T-helper 1 cell treated with Interleukin-12 subunit alpha and Interleukin-12 subunit beta and Interleukin-4 antibody, amounts not matched to agents 30 μg/mL and 1 μg/mL, for 36 hours (primary cell): ENCODE results near the gene KLHL35.

ENCODE experiments used
- H3K27ac Mint-ChIP-seq: one replicate; pipeline ENCODE4 v1.8.0; 2021; ENCODE audit warnings: mild to moderate bottlenecking, mixed read lengths
- H3K27me3 Mint-ChIP-seq: one replicate; pipeline ENCODE4 v1.8.0; 2021; ENCODE audit warnings: low read depth, mixed read lengths
- H3K36me3 Mint-ChIP-seq: one replicate; pipeline ENCODE4 v1.8.0; 2021; ENCODE audit warnings: low read depth, mixed read lengths
- H3K4me1 Mint-ChIP-seq: one replicate; pipeline ENCODE4 v1.8.0; 2021; ENCODE audit warnings: low read depth, mixed read lengths
- H3K4me3 Mint-ChIP-seq: one replicate; pipeline ENCODE4 v1.8.0; 2021; ENCODE audit warnings: mild to moderate bottlenecking, moderate library complexity, mixed read lengths
- H3K9me3 Mint-ChIP-seq: one replicate; pipeline ENCODE4 v1.8.0; 2021; ENCODE audit warnings: mixed read lengths

Gene KLHL35

DNA sequence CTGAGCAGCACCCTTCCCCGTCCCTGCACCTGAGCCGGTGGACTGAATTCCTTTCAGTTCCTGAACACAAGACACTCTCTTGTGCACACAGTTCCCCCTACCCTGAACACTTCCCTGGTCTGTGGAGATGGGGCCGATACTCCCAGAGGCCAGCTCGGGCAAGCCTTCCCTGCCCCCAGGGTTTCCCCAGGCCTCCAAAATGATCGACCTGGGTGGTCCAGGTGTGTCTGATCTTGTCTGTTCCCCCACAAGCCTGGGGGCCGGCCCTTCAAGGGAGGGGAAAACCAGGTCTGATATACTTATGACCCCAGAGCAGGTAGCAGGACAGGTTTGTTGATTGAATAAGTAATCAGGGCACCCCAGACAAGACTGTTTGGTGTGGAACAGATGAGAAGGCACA lies 40.7 kb upstream of the KLHL35 start:
- peaks cover 14% of the 10 kb centered on the region for H3K4me1 Mint-ChIP-seq
- peaks cover 3% of the 10 kb centered on the region for H3K36me3 Mint-ChIP-seq
- H3K27me3 Mint-ChIP-seq, result peaks cover 5% of the 10 kb centered on the region
- H3K27ac Mint-ChIP-seq, result no peak overlapping the region
- no peaks in the 10 kb centered on the region for H3K9me3 Mint-ChIP-seq
- H3K4me3 Mint-ChIP-seq, result no peak overlapping the region

DNA sequence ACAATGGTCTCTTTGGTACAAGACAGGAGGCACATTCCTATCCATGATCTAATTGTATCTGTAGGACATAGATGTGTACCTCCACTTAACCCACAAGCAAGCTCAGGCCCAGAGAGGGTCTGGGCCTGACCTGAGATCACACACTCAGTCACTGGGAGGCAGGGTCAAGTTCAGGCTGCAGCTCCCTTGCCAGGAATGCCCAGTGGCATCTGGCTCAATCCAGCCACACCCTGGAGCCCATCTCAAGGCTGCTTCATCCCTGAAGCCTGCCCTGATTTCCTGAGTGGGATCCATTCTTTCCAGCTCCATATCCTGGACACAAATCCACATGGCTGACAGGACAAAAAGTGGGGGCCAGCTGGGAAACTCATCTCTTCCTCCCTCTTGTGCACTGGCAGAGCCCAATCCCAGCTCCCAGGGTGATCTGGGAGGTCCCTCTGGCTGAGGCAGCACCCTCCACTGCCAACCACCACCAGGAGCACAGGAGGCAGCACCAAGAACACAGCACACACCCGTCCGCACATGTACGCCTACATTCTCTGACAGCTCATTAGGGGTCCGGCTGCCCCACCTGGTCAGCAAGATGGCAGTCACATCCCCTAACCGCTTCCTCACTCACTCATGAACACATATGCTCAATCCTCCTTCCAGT lies 39.2 kb upstream of the KLHL35 start:
- Mint-ChIP-seq H3K4me1 (peaks cover 14% of the 10 kb centered on the region), H3K27ac (no peak overlapping the region), H3K36me3 (peaks cover 3% of the 10 kb centered on the region), H3K27me3 (peaks cover 5% of the 10 kb centered on the region), H3K4me3 (no peak overlapping the region), H3K9me3 (no peaks in the 10 kb centered on the region)

DNA sequence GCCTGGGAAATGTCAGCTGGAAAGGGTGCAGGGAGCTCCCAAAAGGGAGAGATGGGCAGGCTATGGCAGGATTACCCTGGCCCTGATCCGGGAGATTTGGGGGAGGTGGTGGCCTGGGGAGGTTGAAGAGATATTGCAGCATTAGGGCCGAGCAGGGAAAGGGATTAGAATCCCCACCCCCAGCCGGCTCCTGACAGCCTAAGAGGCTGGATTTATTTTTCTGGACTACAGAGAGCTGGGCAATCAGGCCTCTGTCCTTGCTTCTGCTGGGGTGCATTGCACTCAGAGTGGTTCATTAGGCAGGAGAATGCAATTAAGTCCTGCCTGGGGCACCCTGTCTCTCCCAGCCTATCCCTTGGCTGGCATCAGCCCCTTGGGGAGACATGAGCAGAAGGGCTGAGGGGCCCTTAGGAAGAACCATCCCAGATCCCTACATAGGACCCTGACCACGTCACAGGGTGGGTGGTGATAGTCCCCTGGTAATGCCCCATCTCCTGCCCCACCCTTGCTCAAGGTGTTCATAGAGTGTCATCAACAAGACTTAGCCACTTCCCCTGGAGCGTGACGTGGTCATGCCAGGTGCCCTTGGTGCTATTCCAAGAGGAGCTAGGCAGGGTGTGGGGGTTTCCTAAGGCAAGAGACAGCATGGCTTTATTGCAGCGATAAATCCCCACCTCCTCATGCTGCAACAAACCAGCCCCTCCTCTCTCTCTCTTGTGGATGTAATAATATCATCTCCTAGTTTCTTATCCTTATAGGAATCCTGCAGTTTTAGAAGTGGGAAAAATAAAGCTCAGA lies 38.4 kb upstream of the KLHL35 start:
- Mint-ChIP-seq H3K27me3 (peaks cover 5% of the 10 kb centered on the region), H3K4me3 (no peak overlapping the region), H3K36me3 (peaks cover 3% of the 10 kb centered on the region), H3K27ac (no peak overlapping the region), H3K9me3 (no peaks in the 10 kb centered on the region), H3K4me1 (peaks cover 14% of the 10 kb centered on the region)

DNA sequence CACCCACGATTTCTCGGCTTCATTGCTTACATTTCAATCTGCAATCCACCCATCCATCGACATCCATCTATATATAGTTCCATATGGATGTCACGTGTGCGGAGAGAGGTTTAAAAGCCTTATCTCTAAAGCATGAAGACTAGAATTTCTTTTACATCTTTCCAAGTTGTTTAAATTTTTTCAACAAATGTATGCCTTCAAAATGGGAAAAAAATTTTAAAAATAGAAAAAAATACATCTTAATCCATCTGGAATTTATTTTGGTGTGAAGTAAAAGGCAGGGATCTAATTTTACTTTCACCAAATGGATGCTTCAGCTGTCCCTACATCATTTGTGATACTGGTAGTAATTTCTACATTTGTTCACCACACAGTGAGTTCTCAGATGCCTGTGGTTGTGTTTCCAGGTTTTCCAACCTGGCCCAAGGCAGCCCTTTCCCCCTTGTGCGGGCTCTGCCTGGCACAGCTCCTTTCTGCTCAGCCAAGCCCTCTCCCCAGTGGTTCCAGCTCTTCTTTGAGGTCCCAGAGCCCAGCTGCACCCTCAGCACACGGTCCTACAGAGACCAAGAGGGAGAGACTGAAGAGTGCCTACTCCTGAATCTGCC lies 37.6 kb upstream of the KLHL35 start:
- Mint-ChIP-seq H3K4me1 (peaks cover 10% of the 10 kb centered on the region), H3K4me3 (no peak overlapping the region), H3K27ac (no peak overlapping the region), H3K9me3 (no peaks in the 10 kb centered on the region), H3K27me3 (peaks cover 5% of the 10 kb centered on the region), H3K36me3 (peaks cover 3% of the 10 kb centered on the region)

DNA sequence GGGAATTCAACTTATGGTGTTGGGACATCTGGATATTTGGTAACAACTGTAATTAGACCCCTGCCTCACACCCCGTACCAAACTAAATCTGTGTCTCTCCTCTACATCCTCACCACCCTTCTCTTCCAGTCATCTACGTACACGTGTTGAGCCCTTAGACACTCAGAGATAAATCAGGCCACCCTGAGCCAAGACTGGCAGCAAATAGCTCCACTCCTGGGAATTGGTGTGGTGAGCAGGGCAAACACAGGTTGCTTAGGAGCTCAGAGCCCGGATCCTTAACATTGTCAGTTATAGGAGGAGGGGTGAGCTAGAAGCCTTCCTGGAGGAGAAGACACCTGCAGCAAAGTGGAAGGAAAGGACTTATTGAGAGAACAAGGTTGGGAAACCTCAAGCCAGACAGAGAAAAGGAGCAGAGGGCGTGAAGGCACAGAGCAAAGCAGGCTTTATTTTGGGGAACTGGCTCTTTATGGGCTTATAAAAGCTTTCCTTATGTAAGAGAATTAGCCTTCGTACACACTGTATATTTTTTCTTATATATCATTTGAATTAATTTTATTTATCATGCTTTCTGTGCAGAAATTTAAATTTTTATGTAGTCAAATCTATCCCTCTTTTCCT lies 36.9 kb upstream of the KLHL35 start:
- H3K27ac Mint-ChIP-seq, result no peak overlapping the region
- H3K4me3 Mint-ChIP-seq, result no peak overlapping the region
- no peaks in the 10 kb centered on the region for H3K9me3 Mint-ChIP-seq
- H3K36me3 Mint-ChIP-seq, result peaks cover 3% of the 10 kb centered on the region
- peaks cover 5% of the 10 kb centered on the region for H3K27me3 Mint-ChIP-seq
- peaks cover 3% of the 10 kb centered on the region for H3K4me1 Mint-ChIP-seq

DNA sequence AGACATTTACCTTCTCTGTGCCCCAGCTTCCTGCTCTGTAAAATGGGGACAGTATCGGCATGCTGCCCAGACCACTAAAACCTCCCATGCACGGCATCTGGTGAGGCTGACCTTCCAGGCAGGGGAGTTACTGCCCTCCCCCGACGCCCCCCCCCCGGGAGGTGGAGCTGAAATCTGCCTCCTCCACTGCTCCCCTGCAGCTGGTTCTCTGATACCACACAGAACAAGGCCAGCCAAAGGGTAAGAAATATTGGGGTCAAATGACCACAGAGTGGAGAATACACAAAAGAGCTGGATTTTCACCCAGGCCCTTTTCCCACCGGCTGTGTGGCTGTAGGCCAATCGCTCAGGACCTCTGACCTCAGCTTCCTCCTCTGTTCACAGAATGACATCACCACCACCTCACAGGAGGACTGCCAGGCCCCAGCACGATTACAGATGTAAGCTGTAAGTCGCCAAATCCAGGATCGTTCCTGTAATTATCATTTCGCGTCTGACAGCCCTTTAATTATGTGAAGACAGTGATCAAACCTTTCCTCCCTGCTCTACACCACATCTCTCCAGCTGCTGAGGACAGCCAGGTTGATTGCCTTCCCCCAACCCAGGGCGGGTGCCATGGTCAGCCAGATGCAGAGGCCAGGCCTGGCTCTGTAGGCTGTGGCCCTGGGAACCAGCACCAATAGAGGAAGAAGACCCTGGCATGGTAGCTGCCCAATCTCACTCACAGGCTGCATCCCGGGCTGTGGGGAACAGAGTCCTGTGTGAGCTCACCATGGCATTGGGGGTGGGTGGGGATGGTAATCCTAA lies 35.7 kb upstream of the KLHL35 start:
- Mint-ChIP-seq H3K4me1 (no peaks in the 10 kb centered on the region), H3K36me3 (peaks cover 3% of the 10 kb centered on the region), H3K27me3 (peaks cover 5% of the 10 kb centered on the region), H3K27ac (no peak overlapping the region), H3K4me3 (no peak overlapping the region), H3K9me3 (no peaks in the 10 kb centered on the region)

DNA sequence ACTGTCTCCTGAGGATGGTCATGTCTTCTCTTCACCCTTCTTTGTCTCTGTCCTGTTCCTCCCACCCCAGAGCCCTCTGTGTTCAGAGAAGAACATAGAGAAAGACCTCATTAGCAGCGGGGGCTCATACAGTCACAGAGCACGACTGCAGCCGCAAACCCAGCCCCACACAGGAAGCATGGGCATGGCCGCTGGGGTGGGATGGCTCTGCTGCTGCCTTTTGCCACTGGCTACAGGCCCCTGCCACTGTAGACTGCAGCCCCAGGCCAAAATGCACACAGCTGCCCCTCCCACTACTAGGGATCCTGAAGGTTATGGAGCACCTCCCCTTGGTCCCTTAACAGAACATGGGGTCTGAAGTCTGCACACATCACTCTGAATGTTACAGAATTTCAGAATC lies 34.9 kb upstream of the KLHL35 start:
- no peak overlapping the region for H3K27ac Mint-ChIP-seq
- no peaks in the 10 kb centered on the region for H3K9me3 Mint-ChIP-seq
- peaks cover 5% of the 10 kb centered on the region for H3K27me3 Mint-ChIP-seq
- no peaks in the 10 kb centered on the region for H3K4me1 Mint-ChIP-seq
- H3K36me3 Mint-ChIP-seq, result peaks cover 3% of the 10 kb centered on the region
- H3K4me3 Mint-ChIP-seq, result no peak overlapping the region

DNA sequence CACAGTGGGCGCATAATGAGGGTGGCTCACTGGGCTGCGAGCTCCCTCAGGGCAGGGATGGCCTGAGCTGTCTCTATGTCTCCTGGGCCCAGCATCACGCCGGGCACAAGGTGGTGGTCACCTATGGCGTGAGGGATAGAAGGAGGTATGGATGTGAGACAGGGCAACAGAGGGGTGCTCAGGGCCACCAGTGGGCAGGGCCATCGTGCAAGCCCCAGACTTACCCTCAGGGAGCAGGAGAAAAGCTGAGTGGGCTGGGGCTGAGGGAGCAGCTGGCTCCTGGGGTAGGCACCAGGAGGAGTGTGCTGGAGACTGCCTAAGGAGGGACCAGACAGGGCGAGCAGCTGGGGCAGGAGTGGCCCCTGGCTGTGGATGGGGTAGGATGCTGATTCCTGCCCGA lies 34.3 kb upstream of the KLHL35 start:
- no peak overlapping the region for H3K4me3 Mint-ChIP-seq
- H3K9me3 Mint-ChIP-seq, result no peaks in the 10 kb centered on the region

DNA sequence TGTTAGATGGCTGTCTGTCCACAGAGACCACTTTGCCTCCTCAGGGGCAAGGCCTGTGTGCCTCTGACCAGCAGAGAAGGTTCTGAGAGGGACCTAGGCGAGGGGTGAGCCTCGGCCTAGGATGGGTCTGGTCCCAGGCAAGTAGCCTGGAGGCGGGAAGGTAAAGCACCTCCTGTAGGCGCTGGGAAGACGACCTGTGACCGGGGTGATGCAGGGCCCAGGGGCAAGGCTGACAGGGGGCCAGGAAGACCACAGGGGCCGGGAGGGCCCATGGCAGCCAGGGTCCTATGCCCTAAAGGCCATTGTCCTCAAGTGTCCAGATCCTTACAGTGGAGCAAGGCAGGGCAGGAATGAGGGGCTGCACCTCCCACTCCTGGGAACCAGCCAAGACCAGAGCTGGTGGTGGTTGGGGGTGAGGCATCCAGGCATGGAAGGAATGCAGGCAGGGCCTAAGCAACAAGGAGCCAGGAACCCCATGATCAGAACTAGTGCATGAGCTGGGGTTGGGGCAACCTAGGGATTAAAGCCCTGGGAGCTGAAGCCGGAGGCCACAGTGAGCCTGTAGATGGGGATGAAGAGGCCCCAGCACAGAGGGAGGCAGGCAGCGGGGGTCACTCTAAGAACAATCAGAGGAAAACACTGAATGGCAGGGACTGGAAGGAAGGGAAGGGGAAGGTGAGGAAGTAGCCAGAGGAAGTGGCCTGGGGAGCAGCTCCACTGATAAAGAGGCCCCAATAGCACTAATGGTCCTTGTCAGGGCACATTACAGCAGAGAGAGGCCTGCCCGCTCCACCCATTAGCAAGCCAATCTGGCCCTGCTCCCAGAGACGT lies 32.9 kb upstream of the KLHL35 start:
- no peak overlapping the region for H3K27ac Mint-ChIP-seq
- H3K36me3 Mint-ChIP-seq, result no peaks in the 10 kb centered on the region
- peaks cover 2% of the 10 kb centered on the region for H3K27me3 Mint-ChIP-seq
- H3K4me1 Mint-ChIP-seq, result no peaks in the 10 kb centered on the region
- no peak overlapping the region for H3K4me3 Mint-ChIP-seq
- no peaks in the 10 kb centered on the region for H3K9me3 Mint-ChIP-seq

More for the DNA sequence above, 34.3 kb upstream of the KLHL35 start:
- Mint-ChIP-seq H3K27me3 (peaks cover 5% of the 10 kb centered on the region), H3K4me1 (no peaks in the 10 kb centered on the region), H3K36me3 (no peaks in the 10 kb centered on the region), H3K27ac (no peak overlapping the region)

DNA sequence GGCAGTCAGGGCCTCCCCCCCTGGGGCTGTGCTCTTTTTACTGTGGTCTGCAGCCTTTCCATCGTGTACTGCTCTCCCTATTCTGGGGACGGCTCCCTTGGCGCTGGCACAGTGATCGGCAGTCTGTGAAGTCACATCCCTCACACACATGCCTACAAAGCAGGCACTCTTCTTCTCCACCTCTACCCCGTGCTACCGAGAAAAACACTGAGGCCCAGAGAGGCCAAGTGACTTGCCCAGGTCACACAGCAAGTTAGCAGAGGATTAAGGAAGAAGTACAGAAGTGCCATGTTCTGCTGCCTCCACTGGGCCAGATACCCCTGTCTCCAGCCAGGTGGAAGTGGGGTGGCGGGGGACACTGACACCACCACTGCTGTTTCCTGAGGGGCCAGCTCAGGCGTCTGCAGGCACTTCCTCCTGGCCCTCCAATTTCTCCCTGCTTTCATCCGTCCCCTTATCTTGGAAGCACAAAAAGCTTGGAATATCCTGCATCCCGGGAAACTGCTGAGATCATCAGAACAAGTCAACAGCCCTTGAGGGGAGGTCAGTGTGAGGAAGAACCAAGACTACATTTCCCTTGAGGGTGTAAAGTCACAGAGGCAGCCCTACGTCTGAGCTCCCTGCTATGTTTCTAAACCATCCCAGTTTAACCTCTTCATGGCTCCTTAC lies 30.2 kb upstream of the KLHL35 start:
- no peaks in the 10 kb centered on the region for H3K27me3 Mint-ChIP-seq
- no peak overlapping the region for H3K27ac Mint-ChIP-seq
- no peaks in the 10 kb centered on the region for H3K36me3 Mint-ChIP-seq
- no peak overlapping the region for H3K4me3 Mint-ChIP-seq
- H3K9me3 Mint-ChIP-seq, result no peaks in the 10 kb centered on the region
- no peaks in the 10 kb centered on the region for H3K4me1 Mint-ChIP-seq

DNA sequence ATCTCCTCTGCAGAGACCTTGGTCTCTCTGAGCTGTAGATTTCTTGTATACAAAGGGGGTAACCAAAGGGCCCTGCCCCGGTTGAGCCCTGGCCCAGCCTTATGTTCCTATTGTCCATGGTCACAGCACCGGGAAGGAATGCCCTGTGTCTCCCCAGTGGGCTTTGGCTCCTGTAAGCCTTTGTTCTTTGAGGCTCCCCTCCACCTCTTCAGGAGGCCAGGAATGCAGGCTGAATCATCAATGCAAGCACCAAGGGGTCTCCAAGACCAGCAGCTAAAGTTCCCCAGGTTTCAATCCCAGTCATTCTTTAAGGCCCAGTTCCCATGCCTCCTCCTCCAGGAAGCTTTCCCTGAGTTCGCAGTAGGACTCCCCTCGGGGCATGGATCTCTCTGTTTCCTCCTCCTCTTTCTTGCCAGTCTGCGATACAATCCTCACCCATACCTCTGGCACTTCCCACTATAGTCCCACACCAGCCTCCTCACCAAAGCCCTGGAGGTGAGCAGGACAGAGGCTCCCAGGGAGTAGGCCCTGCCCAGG lies 29.2 kb upstream of the KLHL35 start:
- H3K27me3 Mint-ChIP-seq, result no peaks in the 10 kb centered on the region
- no peaks in the 10 kb centered on the region for H3K9me3 Mint-ChIP-seq

DNA sequence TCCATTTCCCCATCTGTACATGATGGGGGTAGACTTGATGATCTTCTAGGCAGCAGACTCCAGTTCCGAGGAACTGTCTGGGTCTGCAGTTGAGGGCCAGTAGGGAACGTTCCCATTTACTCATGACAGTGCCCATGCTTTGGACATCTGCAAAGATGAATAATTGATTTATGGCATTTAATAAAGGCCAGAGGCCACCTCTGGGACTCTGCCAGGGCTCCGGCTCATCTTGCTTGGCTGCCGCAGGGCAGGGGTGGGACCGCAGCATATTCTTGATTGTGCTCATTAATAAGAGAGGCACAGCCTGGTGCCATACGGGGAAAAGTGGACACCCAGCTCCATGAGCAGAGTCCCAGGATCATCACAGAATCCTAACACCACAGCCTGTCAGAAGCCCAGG lies 28.1 kb upstream of the KLHL35 start:
- no peaks in the 10 kb centered on the region for H3K27me3 Mint-ChIP-seq
- no peaks in the 10 kb centered on the region for H3K36me3 Mint-ChIP-seq
- H3K4me1 Mint-ChIP-seq, result no peaks in the 10 kb centered on the region
- H3K9me3 Mint-ChIP-seq, result no peaks in the 10 kb centered on the region
- no peak overlapping the region for H3K4me3 Mint-ChIP-seq
- no peak overlapping the region for H3K27ac Mint-ChIP-seq

More for the DNA sequence above, 29.2 kb upstream of the KLHL35 start:
- no peak overlapping the region for H3K27ac Mint-ChIP-seq
- no peaks in the 10 kb centered on the region for H3K36me3 Mint-ChIP-seq
- no peaks in the 10 kb centered on the region for H3K4me1 Mint-ChIP-seq
- no peak overlapping the region for H3K4me3 Mint-ChIP-seq

DNA sequence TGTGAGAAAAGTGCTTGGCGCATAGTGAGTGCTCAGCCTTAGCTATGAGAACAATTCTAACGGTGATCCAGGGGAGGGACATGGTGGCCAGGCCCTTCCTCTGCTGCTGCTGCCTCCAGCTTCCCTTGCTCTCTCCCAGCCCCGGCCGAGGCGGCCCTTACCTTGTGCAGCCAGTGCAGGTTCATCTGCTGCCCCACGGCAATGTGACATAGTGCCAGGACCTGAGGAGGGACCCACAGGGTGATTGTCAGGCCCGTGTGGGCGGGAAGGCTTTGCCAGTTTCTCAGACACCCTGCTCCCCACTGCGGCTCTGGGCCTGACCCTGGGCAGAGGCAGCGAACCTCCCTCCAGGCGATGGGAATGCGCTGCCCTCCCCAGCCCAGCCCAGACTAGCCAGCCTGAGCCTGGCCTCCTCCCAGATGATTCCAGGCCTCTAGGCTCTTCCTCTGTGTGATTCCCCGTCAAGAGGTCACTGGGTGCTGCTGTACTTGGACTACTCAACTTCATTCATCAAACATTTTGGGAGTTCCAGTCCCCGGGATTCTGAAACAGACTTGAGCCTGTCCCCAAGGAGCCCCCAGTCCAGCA lies 23.7 kb upstream of the KLHL35 start:
- no peaks in the 10 kb centered on the region for H3K4me1 Mint-ChIP-seq
- H3K4me3 Mint-ChIP-seq, result no peak overlapping the region
- H3K36me3 Mint-ChIP-seq, result no peaks in the 10 kb centered on the region
- no peak overlapping the region for H3K27ac Mint-ChIP-seq
- H3K9me3 Mint-ChIP-seq, result no peaks in the 10 kb centered on the region
- no peaks in the 10 kb centered on the region for H3K27me3 Mint-ChIP-seq
